ENCODE data around the gene NOTUM.

The NOTUM gene

DNA sequence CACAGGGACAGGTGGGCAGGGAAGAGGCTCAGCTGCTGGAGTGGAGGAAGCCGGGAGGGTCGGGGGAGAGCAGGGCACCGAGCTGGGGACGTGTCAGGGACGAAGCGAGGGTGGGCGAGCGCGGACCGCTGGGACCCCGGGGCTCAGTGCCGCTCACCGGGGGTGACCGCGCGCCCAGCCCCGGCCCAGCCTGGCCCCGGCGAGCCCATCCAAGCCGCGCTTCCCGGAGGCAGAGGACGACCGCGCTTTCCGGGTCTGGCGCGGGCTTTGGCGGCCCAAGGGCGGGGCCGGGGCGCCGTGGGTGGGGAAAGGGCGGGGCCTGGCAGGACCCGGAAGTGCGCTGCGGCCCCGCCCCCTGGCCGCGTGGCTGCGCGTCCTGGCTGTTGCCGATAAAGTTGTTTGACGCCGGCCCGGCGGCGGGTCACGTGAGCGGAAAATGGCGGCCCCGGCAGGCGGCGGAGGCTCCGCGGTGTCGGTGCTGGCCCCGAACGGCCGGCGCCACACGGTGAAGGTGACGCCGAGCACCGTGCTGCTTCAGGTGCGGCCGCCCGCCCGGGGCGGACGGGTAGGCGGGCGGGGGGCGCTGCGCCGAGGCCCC, 16.3 kb upstream of the NOTUM start, which contains the start of gene ASPSCR1:
Gene ASPSCR1 (plus strand): TSS at position 419 of the 598 bp plus-strand sequence. CDS start 18 bp downstream, at position 437.
- peak; percentile 80 for DNase-seq (ENCODE audit: low read depth, low spot score)

DNA sequence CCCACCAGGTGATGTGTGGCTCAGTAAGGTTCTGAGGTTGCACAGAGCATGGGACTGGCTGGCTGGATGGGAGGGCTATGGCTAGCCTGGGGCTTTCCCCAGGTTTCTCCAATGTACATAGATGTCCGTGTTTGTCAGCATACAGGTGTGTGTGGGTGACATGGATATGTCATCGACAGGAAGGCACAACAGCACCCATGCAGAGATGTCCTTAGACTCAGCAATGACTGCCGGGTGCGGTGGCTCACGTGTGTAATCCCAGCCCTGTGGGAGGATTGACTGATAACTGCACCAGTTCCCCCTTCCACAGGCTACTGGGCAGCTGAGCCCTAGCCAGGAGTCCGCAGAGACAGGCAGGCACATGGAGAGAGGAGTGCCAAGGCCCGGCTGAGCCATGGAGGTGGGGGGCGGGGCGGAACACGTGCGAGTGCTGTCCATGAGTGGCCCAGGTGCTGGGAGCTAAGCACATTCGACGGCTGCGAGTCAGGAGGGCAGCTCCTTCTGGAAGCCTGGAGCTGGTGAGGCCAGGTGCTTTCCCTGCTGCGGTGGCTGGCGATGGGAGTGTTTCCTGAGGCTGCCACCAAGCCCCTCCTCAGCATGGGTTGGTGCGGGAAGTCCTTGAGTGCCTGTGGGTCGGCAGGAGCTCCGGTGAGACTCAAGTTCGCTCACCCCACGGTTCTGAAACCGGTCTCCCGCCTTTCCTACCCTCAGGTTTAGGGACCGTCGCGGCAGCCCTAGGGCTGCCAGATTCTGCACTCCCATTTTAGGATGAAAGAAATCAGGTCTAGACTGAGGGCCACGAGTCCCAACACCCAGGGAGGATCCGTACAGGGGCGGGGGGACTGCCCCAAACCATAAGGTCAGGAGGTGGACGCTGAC, 15.6 kb upstream of the NOTUM start:
- no peak for DNase-seq (ENCODE audit: low read depth, low spot score)

GRCh38 chr17:81973432-81973831, 12.4 kb upstream of the NOTUM start:
- DNase-seq (ENCODE audit: low read depth, low spot score): no peak

- no peak for DNase-seq (ENCODE audit: low read depth, low spot score)
These were observed 8.1 kb upstream of the NOTUM start for GRCh38 chr17:81968850-81969812.

DNA sequence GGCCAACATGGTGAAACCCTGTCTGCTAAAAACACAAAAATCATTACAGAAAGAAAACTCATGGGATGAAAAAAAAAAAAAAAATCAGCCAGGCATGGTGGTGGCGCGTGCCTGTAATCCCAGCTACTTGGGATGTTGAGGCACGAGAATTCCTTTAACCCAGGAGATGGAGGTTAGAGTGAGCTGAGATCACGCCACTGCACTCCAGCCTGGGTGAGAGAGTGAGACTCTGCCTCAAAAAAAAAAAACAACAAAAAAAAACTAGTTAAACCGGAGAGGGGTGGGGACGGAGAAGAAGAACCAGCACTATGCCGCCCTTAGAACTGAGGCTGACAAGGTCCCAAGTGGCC, 7.4 kb upstream of the NOTUM start:
- DNase-seq (ENCODE audit: low read depth, low spot score): no peak

DNA sequence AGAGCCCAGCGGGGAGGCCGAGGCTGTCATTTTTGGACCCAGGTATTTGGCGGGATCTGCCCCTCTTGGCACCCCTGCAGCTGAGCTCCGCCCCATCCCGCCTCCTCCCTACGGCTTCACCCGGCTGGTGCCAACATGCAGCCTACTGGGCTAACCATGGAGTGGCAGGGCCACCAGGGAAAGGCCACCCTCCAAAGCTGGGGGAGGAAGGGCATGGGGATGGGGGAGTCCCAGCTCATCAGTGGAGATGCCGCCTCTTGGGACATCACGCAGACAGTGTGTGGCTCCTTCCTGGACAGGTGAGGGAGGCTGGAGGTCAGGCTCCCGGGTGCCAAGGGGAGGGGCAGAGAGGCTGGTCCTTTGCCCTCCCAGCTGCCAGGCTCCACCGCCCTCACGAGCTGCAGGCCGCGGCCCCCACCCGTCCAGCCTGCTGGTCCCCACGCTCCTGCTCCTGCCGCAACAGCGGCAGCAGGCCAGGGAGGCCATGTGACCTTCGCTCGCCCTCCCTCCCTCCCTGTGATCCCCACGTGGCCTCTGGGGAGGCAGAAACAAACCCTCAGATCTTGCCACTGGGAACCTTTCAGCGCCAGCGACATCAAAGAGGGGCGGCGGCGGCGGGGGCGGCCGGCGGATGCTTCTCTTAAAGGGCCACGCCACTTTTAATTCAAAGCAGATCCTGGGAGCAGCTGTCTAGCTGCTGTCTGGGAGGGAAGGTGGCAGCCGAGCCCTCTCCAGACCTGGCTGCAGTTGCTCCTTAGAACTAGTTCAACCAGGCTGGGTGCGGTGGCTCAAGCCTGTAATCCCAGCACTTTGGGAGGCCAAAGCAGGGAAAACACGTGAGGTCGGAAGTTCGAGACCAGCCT, 6.8 kb upstream of the NOTUM start:
- DNase-seq (ENCODE audit: low read depth, low spot score): peak; percentile 26

DNA sequence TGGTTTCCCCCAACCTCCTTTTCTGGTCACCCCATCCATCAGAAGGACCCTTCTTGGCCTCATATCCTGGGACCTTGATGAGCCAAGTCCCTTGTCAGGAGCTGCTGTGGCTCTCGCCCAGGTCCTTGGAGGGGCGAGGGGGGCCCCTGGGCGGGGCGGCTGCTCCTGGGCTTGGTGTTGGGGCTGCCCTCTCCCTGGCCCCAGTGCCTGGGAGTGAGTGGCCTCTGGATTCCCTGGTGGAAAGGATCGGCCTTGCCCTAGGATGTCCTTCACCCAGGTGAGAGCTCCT, 6.2 kb upstream of the NOTUM start:
- DNase-seq (ENCODE audit: low read depth, low spot score): no peak

GRCh38 chr17:81966343-81967243, 5.6 kb upstream of the NOTUM start:
- DNase-seq (ENCODE audit: low read depth, low spot score): no peak

DNA sequence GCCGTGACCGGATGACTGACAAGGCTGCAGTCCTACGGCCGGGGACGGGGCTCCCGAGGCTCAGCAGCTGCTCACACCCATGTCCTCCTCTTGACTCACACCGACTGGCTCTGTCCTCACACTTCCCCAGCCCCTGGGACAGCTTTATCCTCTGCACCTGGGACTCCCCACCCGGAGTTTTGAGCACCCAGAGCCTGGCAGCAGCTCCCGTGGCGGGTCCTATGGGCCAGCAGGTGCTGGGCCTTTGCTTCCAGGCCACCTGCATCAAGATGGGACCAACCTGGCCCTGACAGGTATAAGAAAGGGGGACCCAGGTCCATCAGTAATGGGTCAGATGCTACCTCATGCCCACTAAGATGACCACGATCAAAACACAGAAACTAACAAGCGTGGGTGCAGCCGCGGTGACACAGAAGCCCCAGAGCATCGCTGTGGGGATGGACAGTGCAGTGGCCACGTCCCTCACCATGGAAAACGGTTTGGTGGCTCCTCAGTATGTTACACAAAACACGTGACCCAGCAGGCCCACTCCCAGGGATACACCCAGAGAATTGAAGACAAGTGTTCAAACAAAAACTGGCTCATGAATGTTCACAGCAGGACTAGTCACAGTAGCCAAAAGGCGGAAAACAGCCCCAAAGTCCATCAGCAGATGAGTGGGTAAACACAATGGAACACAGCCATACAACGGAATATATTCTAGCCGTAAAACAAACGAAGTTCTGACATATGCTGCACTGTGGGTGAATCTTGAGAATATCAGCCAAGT, 3.3 kb upstream of the NOTUM start:
- DNase-seq (ENCODE audit: low read depth, low spot score): no peak

GRCh38 chr17:81962499-81963441, 1.8 kb upstream of the NOTUM start:
- DNase-seq (ENCODE audit: low read depth, low spot score): no peak

GRCh38 chr17:81961521-81962498, 823 bp upstream of the NOTUM start:
- no peak for DNase-seq (ENCODE audit: low read depth, low spot score)

DNA sequence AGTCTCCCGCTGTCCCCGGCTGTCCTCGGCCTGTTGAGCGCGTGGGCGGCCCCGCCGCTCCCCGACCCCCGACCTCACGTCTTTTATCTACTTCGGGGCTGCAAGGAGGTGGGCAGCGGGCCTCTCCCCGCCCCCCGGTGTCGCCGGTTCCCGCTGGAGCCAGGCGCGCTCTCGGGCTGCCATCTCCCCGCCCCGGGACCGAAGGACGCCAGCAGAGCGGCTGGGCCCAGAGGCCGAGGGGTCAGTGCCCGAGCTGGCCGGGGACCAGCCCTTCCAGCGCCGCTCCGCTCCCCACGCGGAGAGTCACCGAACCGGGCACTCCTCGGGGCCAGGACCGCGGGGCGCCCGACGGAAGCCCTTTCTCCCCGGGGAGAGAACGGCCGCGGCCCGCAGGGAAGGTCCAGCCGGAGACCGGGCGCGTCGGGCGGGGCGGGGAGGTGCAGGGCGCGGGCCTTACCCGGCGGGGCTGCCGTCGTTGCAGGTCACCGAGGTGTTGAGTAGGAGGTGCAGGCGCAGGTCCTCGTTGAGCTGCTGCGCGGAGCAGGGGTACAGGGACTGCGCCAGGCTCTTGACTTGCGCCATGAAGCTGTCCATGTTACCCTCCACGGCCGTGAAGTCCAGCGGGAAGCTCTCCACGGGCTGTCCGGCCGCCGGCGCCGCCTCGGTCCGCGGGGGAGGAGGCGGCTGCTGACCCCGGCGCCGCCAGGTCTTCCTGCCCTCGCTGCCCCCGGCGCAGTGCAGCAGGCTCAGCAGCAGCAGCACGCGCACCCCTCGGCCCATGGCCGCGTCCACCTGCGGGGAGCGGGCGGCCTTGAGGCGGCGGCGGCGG, 643 bp downstream of the NOTUM start:
- DNase-seq (ENCODE audit: low read depth, low spot score): no peak

DNA sequence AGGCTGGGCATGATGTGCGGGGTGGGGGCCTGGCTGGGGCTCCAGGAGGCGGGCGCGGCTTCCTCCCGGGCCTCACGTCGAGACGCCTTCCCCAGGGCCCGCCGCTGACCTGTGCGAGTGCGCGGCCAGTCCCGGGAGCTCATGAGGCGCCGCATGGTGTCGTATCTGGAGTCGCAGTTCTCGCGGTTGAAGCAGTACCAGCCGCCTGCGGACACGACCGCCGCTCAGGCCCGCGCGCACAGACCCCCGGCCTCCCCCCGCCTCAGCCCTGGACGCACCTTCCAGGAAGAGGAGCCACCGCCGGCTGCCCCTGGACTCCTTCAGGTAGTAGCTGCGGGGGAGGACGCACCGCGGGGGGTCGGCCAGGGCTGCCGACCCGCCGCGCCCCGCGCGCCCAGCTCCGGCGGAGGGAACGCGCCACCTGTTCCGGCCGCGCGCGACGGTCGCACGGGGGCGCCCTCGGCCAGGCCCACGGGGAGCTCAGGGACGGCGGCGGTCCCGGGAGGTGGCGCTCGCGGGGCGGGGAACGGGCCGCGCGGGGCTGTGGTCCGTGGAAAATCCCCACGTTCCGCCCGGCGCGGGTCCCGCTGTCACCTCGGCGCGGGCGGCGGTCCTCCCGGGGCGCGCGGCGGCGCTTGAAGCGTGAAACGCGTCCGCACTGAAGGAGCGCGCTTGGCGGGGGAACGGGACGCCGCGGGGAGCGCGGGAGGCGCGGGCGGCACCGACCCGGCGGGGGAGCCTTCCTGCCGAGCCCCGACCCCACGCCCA, 1.4 kb downstream of the NOTUM start:
- DNase-seq (ENCODE audit: low read depth, low spot score): no peak

DNA sequence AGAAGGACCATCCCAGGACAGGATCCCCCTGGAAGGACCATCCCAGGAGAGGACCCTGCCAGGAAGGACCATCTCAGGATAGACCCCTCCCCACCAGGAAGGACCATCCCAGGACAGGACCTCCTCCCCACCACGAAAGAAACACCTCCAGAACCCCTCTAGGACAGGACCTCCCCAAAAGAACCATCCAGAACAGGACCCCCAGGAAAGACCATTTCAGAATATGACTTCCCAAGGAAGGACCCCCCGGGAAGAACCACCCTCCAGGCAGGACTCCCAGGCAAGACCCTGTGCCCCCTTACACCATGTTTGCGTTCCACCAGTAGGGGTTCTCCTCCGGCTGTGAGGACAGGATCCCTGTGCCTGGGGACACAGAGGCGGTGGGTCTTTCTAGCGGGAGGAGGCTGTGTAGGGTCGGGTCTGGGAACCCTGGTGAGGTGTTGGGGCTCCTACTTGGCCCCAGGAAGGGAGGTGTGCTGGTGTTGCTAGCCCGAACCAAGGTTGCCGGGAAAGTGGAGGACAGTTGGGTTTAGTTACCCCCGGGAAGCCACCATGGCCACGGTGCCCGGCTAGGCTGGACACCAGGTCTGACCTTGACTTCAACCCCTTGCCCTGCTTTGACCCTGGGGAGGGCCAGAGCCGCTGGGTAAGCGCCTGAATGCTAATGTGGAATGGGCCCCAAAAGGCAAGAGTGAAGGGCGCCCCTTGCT, 2.2 kb downstream of the NOTUM start:
- DNase-seq (ENCODE audit: low read depth, low spot score): no peak
